HepG2 (cell line): ENCODE data around the gene FAM76A. TPM values are rescaled to one million over a fixed set of nuclear protein-coding genes. Genes with fewer than 3 reads are reported as not detected.

Source experiments
- ATAC-seq: fragments of 200-7000 bp; cut with Tn5 transposase; 3 replicates; pipeline ENCODE4 v1.9.1; 2020; ENCODE audit warnings: mild to moderate bottlenecking, moderate library complexity
- BruUV-seq: library from RNA; stranded (reverse); fragments of 400-500 nt; replicated peaks from 2 replicates; lab custom pipeline; 2021; lab: Mats Ljungman, UMichigan
- CTCF ChIA-PET: fragments of 300-600 bp; formaldehyde crosslinking; extraction: SDS; loops from one replicate; lab custom pipeline; 2021; ENCODE audit warnings: low total read pairs, inconsistent platforms, low intra/inter-chr PET ratio; lab: Yijun Ruan, JAX
- POLR2A ChIA-PET: fragments of 350-600 bp; sonication (Branson Sonifier 250); formaldehyde crosslinking; loops from one replicate; lab custom pipeline; 2020; ENCODE audit warnings: antibody characterized with exemption, inconsistent platforms; lab: Yijun Ruan, JAX
- DNase-seq: peaks from one replicate; pipeline ENCODE4 v3.0.0-alpha.2; 2015; ENCODE audit warnings: low spot score
- FAIRE-seq: peaks from 3 replicates; lab custom pipeline; 2011; peaks lifted over from hg19 to GRCh38; lab: Jason Lieb, UNC
- H2AFZ ChIP-seq: one replicate; pipeline ENCODE4 v1.6.1; 2011; ENCODE audit warnings: low read length, inconsistent platforms
- H3K27ac ChIP-seq: fragments of 300-600 bp; 3 replicates; pipeline ENCODE4 v1.8.0; 2011; ENCODE audit warnings: mixed run types, mild to moderate bottlenecking, mixed read lengths, low read length, inconsistent platforms; ENCODE audit not compliant: insufficient read depth; ENCODE audit errors: extremely low read length
- H3K27me3 ChIP-seq, 2 experiments: fragments of 200-600 bp in 1 of 2; 2 replicates in 1 of 2; 3 replicates in 1 of 2; pipeline versions ENCODE4 v1.6.0 to v1.8.0; 2011; ENCODE audit warnings: low read length in 2 of 2, mild to moderate bottlenecking in 2 of 2, moderate library complexity in 2 of 2, inconsistent platforms in 1 of 2; ENCODE audit not compliant: insufficient read depth in 2 of 2, control insufficient read depth in 1 of 2
- H3K36me3 ChIP-seq, 2 experiments: fragments of 200-600 bp in 1 of 2; replicated peaks in 1 of 2; 2 replicates in 1 of 2; 3 replicates in 1 of 2; pipeline versions ENCODE4 v1.5.1 to v1.8.0; 2011; ENCODE audit warnings: low read length in 2 of 2, inconsistent platforms in 1 of 2; ENCODE audit not compliant: insufficient read depth in 2 of 2, control insufficient read depth in 1 of 2
- H3K4me1 ChIP-seq: 2 replicates; pipeline ENCODE4 v1.5.1; 2012; ENCODE audit warnings: low read length, inconsistent platforms; ENCODE audit not compliant: insufficient read depth
- H3K4me2 ChIP-seq: 2 replicates; pipeline ENCODE4 v1.6.0; 2011; ENCODE audit warnings: low read depth, low read length, inconsistent platforms
- H3K4me3 ChIP-seq, 3 experiments: fragments of 200-600 bp in 1 of 3; sonication (generic), shearing (Covaris generic) in 1 of 3; replicated peaks in 1 of 3; 2 replicates each; pipeline ENCODE4 v1.5.1; 2011 to 2016; ENCODE audit warnings: low read length in 3 of 3, inconsistent platforms in 2 of 3, low read depth in 2 of 3, mild to moderate bottlenecking in 2 of 3, control low read depth in 1 of 3, mixed read lengths in 1 of 3; ENCODE audit not compliant: insufficient read depth in 1 of 3
- H3K79me2 ChIP-seq: one replicate; pipeline ENCODE4 v1.6.1; 2011; ENCODE audit warnings: low read length, inconsistent platforms; ENCODE audit not compliant: insufficient read depth
- H3K9ac ChIP-seq: 2 replicates; pipeline ENCODE4 v1.6.0; 2011; ENCODE audit warnings: mild to moderate bottlenecking, low read depth, low read length, inconsistent platforms; ENCODE audit not compliant: insufficient read depth
- H3K9me3 ChIP-seq: 2 replicates; pipeline ENCODE4 v1.5.1; 2012; ENCODE audit warnings: mild to moderate bottlenecking, low read length
- H4K20me1 ChIP-seq: 2 replicates; pipeline ENCODE4 v1.6.0; 2011; ENCODE audit warnings: inconsistent platforms, mild to moderate bottlenecking, low read length, moderate library complexity; ENCODE audit not compliant: insufficient read depth
- ATF6 ChIP-seq: sonication (generic); formaldehyde crosslinking; conservative IDR thresholded peaks from 2 replicates; pipeline ENCODE4 v1.4.0; 2020; ENCODE audit warnings: missing genetic modification reagents
- FOXP4 ChIP-seq: sonication (generic); formaldehyde crosslinking; IDR thresholded peaks from 2 replicates; pipeline ENCODE4 v1.4.0; 2020; ENCODE audit warnings: missing genetic modification reagents
- HMG20A ChIP-seq: IDR thresholded peaks from 2 replicates; pipeline ENCODE4 v1.6.1; 2016; ENCODE audit warnings: borderline replicate concordance
- KDM4B ChIP-seq: sonication (generic); formaldehyde crosslinking; IDR thresholded peaks from 2 replicates; pipeline ENCODE4 v1.4.0; 2020; ENCODE audit warnings: missing genetic modification reagents
- KDM6A ChIP-seq: IDR thresholded peaks from 2 replicates; pipeline ENCODE4 v1.6.1; 2016; ENCODE audit warnings: low read depth
- MIER3 ChIP-seq: IDR thresholded peaks from 2 replicates; pipeline ENCODE4 v1.6.1; 2016; ENCODE audit warnings: missing compliant biosample characterization, borderline replicate concordance
- MTF1 ChIP-seq: sonication (generic); formaldehyde crosslinking; IDR thresholded peaks from 2 replicates; pipeline ENCODE4 v1.5.0; 2020; ENCODE audit warnings: missing genetic modification reagents
- NCOA2 ChIP-seq: sonication (generic); formaldehyde crosslinking; IDR thresholded peaks from 2 replicates; pipeline ENCODE4 v1.8.0; 2022; ENCODE audit warnings: inconsistent platforms
- PHF5A ChIP-seq: IDR thresholded peaks from one replicate; pipeline ENCODE4 v1.6.1; 2018; ENCODE audit warnings: low read depth, missing genetic modification reagents; ENCODE audit not compliant: unreplicated experiment
- SRSF9 ChIP-seq: fragments of 200-400 bp; formaldehyde crosslinking; IDR thresholded peaks from 2 replicates; pipeline ENCODE4 v1.6.1; 2018; ENCODE audit warnings: borderline replicate concordance, mild to moderate bottlenecking, low read depth, low read length; ENCODE audit not compliant: insufficient read depth, poor library complexity, severe bottlenecking
- SRY ChIP-seq: sonication (generic); formaldehyde crosslinking; IDR thresholded peaks from 2 replicates; pipeline ENCODE4 v1.8.0; 2022; ENCODE audit warnings: mild to moderate bottlenecking, missing genetic modification reagents
- STAG1 ChIP-seq: sonication (generic); formaldehyde crosslinking; IDR thresholded peaks from 2 replicates; pipeline ENCODE4 v1.4.0; 2020; ENCODE audit warnings: missing genetic modification reagents
- TCF7L2 ChIP-seq: IDR thresholded peaks from 2 replicates; pipeline ENCODE4 v1.6.1; 2011; ENCODE audit warnings: mild to moderate bottlenecking, low read depth, low read length, moderate library complexity
- TMF1 ChIP-seq: sonication (generic); formaldehyde crosslinking; IDR thresholded peaks from 2 replicates; pipeline ENCODE4 v1.8.1; 2022; ENCODE audit warnings: low read depth, missing genetic modification reagents
- ZFP91 ChIP-seq: sonication (generic); formaldehyde crosslinking; IDR thresholded peaks from 2 replicates; pipeline ENCODE4 v1.9.0; 2022; ENCODE audit warnings: missing genetic modification reagents, mild to moderate bottlenecking, borderline replicate concordance
- ZNF136 ChIP-seq: sonication (generic); formaldehyde crosslinking; IDR thresholded peaks from 2 replicates; pipeline ENCODE4 v1.8.1; 2022; ENCODE audit warnings: low read depth, mild to moderate bottlenecking, moderate library complexity, missing genetic modification reagents
- ZSCAN22 ChIP-seq: sonication (generic); formaldehyde crosslinking; IDR thresholded peaks from 2 replicates; pipeline ENCODE4 v1.4.0; 2020; ENCODE audit warnings: mild to moderate bottlenecking, missing genetic modification reagents
- WGBS: methylation state at CpG from one replicate; pipeline ENCODE4 v1.1.6; 2017; ENCODE audit warnings: low lambda C conversion rate; 5-methylcytosine and 5-hydroxymethylcytosine counted together
- in situ Hi-C: cut with HindIII; loops from 2 replicates; pipeline ENCODE4 v1.10.0; 2017; ENCODE audit warnings: low pct_unique_long_range_greater_than_20kb; ENCODE audit not compliant: extremely low pct_ligation_motif_present
- intact Hi-C: fragments of 100-400 bp; cut with micrococcal nuclease; formaldehyde crosslinking; loops from one replicate; pipeline ENCODE4 v1.10.0; 2022; ENCODE audit not compliant: unreplicated experiment
- polyA plus RNA-seq, 8 experiments: library from polyadenylated mRNA; depleted of rRNA in 3 of 8; stranded (reverse) in 7 of 8; unstranded in 1 of 8; fragments of >200 nt; fragmentation: Illumina TruSeq in 4 of 8; extraction: Trizol in 4 of 8; gene quantifications; 2 replicates each; pipeline versions ENCODE4 v1.2.1 to v1.2.3, GENCODE V29; 2011 to 2016; ENCODE audit warnings: low read depth in 4 of 8, missing spikeins in 1 of 8, mixed read lengths in 1 of 8; ENCODE audit not compliant: insufficient read depth in 1 of 8
- total RNA-seq, 5 experiments: library from RNA; depleted of rRNA; stranded (reverse); fragments of >200 nt; fragmentation: Illumina TruSeq; extraction: Trizol; gene quantifications; 2 replicates each; pipeline ENCODE4 v1.2.3, GENCODE V29; 2016; ENCODE audit warnings: low read depth in 1 of 5

The FAM76A gene
- total and polyA plus RNA-seq, 2 of the 13 experiments (the other 11 are each of a cell fraction or from before 2014, with no cell fraction given) = 4.2 to 15.7 TPM

GRCh38 chr1:27774654-27775053 lies 48.9 kb downstream of the FAM76A start:
- no TSS peak for BruUV-seq
- intact Hi-C loops (loop anchor here (5.0 kb wide), 2 partner anchors 58 to 102 kb away; partner anchors contain the start of genes IFI6 and PPP1R8), in situ Hi-C loops (no loop called here)
- peaks cover 23% of the 10 kb centered on the region for H3K79me2 ChIP-seq
- no peak overlapping the region for H2AFZ ChIP-seq
- peak overlapping the region; percentile 81; the same call in 1 of the 2 replicates for H3K4me2 ChIP-seq
- ATAC-seq = no peak
- no peaks in the 10 kb centered on the region; a peak in 1 of 5 replicates for H3K27me3 ChIP-seq
- ChIA-PET CTCF (no interaction called here), POLR2A (interaction anchor here (2.2 to 2.8 kb wide), 3 partner anchors 11 to 56 kb away, joined by 6 to 45 read pairs (median 27); partner anchors contain the start of genes FAM76A and PPP1R8)
- no peaks in the 10 kb centered on the region; a peak in 1 of 5 replicates for H3K36me3 ChIP-seq
- H3K4me1 ChIP-seq = peaks cover 24% of the 10 kb centered on the region
- no peak overlapping the region for H3K27ac ChIP-seq
- no peak for DNase-seq
- FAIRE-seq = no peak
- H3K4me3 ChIP-seq = 0 out of 6 replicates have a peak overlapping the region, but pooled peaks of 2 of the 3 experiments have one; percentile 77 to 88
- 63% methylated on average over 2 of the region's 2 CpGs for WGBS
- H3K9ac ChIP-seq = 0 out of 2 replicates have a peak overlapping the region, but pooled peaks have one; percentile 83
- TF ChIP-seq MTF1 (CRISPR knock-in tag) (no peak), PHF5A (CRISPR knock-in tag) (no peak), KDM4B (CRISPR knock-in tag) (no peak), SRY (CRISPR knock-in tag) (no peak), STAG1 (CRISPR knock-in tag) (no peak), ZFP91 (CRISPR knock-in tag) (no peak), MIER3 (no peak), TCF7L2 (no peak), FOXP4 (CRISPR knock-in tag) (no peak), SRSF9 (no peak), ATF6 (no peak), TMF1 (CRISPR knock-in tag) (no peak), ZSCAN22 (no peak), ZNF136 (no peak), HMG20A (no peak), KDM6A (CRISPR knock-in tag) (no peak), NCOA2 (CRISPR knock-in tag) (no peak)
- H3K9me3 ChIP-seq = no peaks in the 10 kb centered on the region
- no peaks in the 10 kb centered on the region for H4K20me1 ChIP-seq
